GM21423 (cell line): ENCODE results near the gene CNOT6L.
"Not testable (repeated sequence)": the region's sequence is repeated elsewhere in the genome, so short reads cannot be mapped to it uniquely, and the experiment has no call there.

Experiments
- ATAC-seq: cut with Tn5 transposase; IDR thresholded peaks from one replicate; pipeline ENCODE4 v1.9.1; 2021; ENCODE audit warnings: mild to moderate bottlenecking, moderate library complexity; ENCODE audit not compliant: unreplicated experiment

The CNOT6L gene

DNA sequence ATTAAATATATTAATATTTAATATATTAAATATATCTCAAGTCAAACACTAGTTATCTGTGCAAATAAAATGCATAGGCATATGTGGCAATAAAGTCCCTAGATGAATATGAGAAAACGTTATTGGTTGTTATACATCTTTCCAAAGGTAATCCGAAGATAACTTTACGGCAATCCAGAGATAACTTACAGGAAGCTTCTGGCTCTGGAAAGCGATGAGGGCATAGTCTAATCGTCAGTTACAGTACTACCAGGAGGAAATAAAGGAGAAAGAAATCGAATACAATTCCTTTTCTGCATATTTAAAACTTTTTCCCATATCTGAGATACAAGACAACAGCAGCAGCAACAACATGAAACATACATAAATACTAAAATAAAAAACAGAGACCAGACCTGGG lies 35.3 kb downstream of the CNOT6L start:
- ATAC-seq = no peak

DNA sequence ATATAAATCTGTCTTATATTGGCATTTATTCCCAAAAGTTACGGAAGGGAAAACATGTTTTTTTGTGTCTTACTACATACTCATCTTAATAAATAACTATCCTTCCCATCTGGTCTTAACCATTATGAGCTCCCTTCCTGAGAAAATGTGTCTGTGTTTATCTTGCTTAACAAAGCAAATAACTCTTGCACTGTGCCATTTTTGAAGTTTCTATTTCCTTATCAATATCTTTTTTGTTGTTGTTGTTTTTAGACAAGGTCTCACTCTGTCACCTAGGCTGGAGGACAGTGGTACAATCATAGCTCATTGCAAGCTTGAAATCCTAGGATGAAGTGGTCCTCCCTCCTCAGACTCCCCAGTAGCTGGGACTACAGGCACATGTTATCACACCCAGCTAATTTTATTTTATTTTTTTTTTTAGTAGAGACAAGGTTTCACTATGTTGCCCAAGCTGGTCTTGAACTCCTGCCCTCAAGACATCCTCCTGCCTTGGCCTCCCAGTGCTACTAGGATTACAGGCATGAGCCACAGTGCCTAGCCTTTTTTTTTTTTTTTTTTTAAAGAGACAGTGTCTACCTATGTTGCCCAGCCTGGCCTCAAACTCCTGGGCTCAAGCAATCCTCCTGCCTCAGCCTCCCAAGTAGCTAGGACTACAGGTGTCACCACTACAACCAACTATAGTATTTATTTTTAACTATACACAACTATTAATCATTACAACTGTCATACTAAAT lies 36.9 kb downstream of the CNOT6L start:
- ATAC-seq = no peak

DNA sequence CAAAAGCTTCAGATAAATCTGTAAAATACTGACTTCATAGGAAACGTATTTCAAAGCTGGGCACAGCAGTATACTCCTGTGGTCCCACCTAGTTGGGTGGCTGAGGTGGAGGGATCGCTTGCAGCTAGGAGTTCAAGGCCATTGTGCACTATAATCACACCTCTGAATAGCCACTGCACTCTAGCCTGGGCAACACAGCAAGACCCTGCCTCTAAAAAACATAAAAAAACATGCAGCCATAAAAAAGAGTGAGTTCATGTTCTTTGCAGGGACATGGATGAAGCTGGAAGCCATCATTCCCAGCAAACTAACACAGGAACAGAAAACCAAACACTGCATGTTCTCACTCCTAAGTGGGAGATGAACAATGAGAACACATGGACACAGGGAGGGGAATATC lies 38.4 kb downstream of the CNOT6L start:
- not testable (repeated sequence) for ATAC-seq

DNA sequence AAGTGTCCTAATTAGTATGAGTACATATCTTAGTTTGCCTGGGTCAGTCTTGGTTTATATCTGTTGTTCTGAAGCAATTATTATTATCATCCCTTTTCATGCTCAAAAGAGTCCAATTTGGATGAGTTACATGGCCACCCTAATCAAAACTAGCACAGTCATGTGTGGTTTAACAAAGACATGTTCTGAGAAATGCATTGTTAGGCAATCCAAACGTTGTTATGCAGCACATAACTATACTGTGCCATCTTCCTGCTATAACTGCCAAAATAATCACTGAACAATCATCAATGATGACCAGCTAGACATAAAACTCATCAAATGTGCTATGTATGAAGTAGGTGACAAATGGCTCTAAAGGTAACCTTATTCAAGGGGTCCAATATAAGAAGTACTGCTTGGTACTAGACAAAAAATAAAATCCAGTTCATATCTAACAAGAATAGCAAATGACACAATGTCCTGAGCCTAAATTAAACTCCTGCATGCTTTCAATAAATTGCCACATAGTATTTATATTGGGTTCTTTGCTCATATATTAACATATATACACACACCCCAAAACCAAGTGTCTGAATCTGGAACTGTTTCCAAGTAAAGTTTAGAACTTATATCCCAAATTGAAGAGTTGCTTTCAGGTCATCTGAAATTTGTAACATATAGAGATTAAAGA lies 41.9 kb downstream of the CNOT6L start:
- no peak for ATAC-seq

DNA sequence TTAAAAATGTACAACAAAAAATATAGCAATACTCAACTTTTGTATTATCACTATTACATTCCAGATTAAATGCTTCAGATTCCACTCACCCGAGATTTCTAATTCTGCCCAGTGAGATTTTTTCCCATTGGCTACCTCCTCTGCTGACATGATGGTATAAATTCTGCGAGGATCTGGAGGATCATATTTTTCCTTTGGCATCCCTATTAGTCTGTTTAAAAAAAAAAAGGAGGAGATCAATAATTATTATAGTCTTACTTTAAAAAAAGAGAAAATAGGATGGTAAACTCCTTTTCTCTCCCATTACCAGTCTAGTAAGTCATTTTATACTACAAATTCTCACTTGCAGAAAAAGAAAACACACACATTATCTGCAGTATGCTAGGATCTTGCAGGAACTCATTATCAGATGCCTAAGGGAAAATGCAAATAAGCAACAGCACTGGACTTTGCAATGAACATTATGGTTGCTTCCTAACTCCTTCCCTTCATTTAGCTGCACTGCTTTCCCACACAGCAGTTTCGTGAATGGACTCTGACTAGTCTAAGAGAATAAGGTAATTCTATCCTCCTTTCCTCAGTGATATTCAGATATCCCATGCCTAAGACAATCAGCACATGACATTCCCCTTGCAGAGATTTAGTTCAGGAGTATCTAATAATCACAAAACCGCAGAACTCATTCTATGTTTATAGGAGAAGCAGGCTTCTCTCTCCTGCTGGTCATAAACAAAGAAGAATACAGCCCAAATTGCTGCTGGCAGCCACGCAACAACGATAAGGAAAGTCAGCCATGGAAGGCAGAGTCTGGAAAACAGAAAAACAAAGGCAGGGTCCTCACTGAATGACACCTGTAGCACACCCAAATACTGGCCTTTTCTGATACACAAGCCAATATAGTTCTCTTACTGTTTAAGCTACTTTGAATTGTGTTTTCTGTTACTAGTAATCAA lies 42.7 kb downstream of the CNOT6L start:
- no peak for ATAC-seq

DNA sequence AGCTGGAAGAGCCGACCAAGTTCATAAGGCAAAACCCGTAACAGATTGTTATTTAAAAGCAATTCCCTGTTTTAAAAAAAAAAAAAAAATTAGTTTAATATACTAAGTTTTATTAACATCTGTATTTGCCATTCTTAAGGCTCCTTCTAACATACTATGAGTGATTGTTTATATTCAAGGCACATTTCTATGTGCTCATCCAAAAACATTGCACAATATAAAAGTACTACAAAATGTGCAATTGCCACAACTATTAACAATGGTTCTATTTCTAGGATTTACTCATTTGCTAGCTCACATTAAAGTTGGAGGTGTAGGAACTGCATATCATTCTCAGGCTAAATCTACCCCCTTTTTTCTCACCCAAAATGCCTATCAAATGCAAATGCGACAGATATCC lies 46.1 kb downstream of the CNOT6L start:
- no peak for ATAC-seq

DNA sequence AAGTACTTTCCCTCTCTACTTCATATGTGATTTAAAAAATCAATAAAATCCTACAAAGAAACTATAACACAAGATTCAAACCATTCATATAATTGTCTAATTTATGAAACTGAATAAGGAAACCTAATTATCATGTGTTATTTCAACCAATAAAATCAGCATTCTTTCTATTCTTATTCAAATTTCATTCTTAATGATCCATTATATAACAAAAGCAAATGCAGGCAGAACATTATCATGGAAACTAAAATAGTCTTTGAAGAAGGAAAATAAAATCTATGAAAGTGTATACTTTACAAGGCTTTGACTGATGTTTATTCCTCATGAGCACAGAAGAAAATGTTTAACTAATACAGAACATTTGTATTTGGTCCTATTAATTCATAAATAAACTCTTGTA lies 47.6 kb downstream of the CNOT6L start:
- no peak for ATAC-seq

DNA sequence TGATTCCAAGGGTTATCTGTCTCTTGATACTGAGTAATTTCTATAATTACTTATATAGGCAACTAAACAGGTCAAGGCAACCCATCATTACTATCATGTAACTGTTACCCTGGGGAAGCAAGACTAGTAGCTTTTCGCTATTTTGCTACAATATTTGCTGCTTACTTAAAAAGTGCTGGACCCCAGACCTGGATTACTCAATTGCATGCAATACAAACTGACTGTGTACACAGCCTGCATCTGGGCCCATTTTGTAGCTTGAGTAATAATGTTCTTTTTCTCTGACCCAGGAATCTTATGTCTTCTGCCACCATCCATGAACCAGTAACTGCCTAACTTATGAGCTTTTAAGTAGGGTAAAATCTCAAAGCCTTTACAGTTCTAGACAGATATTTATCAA lies 53.4 kb downstream of the CNOT6L start:
- no peak for ATAC-seq

DNA sequence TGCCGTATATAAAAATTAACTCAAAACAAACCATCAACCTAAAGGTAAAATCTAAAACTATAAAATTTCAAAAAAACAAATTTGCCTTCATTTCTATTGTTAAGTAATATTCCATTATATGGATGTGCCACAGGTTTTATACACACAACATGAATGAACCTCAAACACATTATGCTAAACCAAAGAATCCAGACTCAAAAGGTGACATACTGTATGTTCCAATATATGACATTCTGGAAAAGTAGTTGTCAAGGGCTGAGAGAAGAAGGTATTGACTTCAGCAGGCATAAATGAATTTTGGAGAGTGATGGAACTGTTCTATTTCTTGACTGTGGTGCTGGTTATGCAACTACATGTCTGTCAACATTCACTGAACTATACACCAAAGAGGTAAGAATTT lies 56.6 kb downstream of the CNOT6L start:
- no peak for ATAC-seq

DNA sequence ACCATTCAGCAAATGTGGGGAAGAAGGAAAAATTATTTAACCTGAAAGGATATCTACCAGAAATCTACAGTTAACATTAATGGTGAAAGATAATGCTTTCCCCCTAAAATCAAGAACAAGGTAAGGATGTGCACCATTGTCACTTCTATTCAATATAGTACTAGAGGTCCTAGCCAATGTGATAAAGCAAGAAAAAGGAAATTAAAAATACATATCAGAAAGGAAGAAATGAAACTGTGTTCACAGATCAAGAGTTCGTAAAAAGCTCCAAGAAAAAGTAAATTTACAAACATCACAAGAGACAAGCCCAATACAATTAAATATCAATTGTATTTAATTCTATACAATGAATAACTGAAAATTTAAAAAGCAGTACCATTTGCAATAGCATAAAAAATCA lies 57.6 kb downstream of the CNOT6L start:
- ATAC-seq = no peak

DNA sequence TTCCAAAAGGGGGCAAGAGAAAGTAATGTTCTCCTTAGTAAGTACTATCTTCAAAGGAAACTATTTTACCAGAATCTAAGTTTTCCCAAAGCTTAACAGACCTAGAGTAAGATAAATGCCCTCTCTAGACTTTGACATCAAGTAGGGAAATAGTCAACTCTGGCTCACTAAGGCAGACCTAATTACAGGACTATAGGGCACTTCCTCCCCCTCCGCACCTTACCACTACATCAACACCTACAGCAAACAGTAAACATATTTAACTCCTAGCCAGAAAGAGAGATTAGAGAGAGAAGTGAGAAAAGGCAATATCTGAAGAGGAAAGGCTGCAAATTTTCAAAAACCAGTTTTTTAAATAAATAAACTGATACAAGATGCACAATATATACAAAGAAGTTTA lies 60.4 kb downstream of the CNOT6L start:
- no peak for ATAC-seq

DNA sequence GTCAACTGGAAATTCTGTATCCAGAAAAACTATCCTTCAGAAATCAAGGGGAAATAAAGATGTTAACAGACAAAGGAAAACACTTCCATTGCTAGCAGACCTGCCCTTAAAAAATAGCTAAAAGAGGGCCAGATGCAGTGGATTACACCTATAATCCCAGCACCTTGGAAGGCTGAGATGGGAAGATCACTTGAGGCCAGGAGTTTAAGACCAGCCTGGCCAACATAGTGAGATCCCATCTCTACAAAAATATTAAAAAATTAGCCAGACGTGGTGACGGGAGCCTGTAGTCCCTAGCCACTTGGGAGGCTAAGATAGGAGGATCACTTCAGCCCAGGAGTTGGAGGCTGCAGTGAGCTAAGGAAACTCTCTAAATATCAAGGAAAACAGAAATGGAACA lies 67.4 kb downstream of the CNOT6L start:
- ATAC-seq = no peak

DNA sequence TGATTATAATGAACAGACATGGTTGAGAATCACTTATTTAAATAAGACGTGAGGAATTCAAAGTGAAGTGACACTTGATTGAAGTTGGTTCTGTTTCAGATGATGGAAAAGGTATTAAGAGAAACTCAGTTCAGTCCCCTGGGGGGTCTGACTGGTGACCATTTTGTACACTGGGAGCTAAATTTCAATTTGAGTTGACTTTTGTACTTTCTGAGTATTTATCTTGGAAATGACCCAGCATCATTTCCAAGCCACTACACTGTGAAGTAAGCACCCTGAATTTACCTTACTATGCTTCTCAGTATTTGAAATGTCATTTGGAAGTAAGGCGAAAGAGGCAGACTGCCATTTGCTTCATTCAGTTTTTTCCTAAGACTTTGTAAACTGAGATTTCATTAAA lies 73.4 kb downstream of the CNOT6L start:
- no peak for ATAC-seq

DNA sequence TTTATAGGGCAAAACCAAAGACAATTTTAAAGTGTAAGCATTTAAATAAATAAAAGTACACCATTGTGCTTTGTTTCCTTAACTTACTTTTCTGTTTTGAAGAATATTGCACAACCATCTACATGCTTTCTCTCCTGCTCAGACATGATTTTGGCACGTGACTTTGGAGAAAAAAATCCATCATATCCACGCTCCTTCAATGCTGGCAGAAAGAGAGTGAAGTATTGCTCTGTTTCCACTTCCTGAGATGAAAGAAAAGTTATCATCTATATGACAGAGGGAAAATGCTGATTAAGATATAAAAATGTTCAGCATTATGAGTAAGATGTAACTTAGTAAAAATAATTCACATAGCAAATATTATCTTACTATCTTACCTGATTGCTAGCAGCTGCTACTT lies 77.1 kb downstream of the CNOT6L start:
- no peak for ATAC-seq

DNA sequence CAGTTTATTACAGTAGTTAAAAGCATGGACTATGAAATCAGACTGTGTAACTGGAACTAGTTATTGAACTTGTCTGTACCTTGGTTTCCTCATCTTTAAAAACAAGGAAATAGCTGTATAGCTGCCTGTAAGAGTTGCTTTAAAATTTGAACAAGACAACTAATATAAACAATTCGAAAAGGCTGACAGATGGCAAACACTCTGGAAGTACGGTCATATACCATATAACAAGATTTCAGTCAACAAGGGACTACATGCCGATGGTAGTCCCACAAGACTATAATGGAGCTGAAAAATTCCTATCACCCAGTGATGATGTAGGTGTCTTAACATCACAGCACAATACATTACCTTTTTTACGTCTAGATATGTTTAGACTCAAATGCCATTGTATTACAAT lies 78.7 kb downstream of the CNOT6L start:
- no peak for ATAC-seq

DNA sequence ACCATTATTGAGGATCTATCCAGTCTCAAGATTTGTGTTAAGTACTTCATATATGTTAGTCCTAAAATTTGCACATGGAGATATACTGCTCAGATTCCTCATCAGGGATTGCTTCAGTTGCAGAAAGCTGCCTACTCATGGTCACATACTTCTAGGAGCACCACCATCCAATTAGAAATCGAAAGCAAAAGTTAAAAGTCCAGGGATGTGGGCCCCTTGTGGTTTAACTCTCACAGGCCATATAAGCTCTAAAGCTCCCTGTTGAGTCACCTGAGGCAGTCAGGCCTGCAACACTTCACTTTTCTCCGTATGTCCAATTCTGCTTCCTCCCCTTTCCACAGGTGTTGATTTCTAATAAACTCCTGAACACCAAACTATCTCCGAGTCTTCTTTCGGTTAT lies 84.2 kb downstream of the CNOT6L start:
- ATAC-seq = peak; percentile 94

DNA sequence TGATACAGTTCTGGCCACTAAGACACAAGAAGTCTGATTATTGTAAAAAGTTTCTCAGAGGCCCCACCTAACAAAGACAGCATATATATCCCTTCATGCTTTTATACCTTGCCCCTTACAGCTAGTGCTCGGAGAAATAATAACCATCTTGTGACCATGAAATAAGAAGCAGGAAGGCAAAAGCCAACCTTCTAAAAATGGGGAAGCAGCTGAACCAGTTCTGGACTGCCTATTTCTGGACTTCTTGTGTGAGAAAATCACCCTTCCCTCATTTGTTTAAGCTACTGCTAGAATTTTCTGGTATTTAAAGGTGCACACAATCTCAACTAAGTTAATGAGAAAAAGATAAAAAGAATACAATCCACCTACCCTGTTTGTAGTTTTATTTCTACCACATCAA lies 87.5 kb downstream of the CNOT6L start:
- no peak for ATAC-seq

DNA sequence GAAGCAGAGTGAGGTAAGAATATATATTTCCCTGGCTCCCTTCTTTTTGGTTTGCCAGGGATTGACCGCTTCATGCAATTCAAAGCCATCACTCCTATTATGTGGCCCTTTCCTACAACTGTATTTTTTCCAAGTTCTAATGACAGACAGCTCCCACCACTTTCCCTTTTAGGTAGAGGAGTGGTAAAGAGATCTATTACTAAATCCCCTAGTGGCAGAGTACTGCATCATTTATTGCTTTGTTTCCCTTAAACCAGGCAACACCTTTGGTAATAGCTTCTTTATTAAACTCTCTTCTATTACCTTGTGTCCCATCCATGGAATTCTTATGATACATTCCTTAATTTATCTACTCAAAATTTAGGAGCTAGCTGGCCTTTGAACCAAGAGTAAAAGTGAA lies 90.7 kb downstream of the CNOT6L start:
- no peak for ATAC-seq

DNA sequence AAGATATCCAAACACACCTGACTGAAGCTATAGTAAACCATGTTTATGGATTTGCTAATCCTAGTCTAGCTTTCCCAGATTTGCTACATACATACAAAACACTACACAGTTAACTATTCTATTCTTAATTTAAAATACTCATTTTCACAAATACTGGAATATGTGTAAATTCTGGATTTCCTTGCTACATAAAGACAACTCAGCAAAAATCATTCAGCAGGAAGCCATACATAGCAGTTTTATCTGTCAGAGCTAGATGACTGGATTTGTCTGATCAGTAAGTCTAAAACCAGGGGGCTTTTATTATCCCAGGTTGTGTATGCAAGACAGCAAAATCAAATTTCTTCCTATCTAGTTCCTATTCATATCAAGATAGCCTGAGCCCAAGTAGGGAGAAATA lies 98.1 kb downstream of the CNOT6L start:
- no peak for ATAC-seq

DNA sequence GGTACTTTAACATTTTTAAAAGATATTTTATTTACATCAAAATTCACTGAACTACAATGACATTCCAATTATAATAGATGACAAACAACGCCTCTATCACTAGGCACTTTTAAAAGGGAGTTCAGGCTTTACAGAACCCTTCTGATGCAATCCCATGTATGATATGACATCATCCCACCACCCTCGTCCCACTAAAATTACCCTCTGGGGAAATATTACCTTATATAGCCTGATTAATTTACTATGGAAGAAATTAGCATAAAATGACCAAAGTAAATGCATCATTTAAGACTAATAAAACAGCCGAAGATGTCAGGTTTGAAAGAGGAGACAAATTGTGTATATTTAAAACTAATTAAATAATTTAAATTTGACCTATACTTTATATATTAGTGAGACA lies 100.7 kb downstream of the CNOT6L start:
- ATAC-seq = not testable (repeated sequence)

DNA sequence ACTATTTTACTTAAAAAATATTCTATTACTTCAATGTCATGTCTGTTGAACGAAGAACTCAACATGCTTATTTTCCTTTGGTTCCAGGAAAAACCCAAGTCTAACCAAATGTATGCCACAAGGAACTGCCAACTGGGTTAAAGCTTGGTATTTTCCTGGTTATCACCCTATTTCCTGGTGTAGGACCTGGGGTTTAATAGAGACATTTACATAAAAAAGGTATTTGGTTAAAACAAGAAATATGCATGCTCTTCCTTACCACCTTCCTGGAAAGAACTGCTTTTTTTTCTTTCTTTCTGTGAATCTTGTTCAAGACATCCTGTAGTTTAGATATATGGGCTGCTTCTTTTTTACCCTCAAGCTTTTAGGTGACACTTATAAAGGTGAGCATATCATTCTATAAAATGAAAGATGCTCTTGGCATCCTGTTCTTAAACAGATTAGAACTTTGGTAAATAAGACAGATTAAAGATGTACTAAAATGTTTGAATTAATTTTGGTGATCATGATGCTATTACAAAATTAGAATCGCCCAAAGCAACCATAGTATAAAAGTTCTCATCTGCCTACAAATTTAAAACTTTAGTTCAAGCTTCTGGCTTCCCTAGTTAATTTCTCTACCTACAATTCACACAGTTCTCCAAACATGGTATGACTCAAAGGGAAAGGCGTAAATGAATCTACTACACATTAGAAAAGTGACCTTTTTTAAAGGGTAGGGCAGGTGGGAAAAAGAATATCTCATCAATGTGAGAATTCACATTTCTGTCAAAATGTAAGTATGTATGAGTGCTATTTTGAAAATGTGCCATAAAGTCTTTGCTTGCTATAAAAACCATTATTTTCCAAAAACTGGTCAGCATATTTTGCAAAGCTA lies 103.5 kb downstream of the CNOT6L start:
- ATAC-seq = no peak
